Mucosa of descending colon (tissue), 3 donors: ENCODE data around the gene PTRH2. TPM values are rescaled to one million over a fixed set of nuclear protein-coding genes. Genes with fewer than 3 reads are reported as not detected.

ENCODE experiments used
- ATAC-seq: fragments of 200-7000 bp; cut with Tn5 transposase; one replicate; pipeline ENCODE4 v1.9.1; 2020; ENCODE audit warnings: mild to moderate bottlenecking, moderate library complexity
- DNase-seq, 3 donors: peaks; one replicate each; pipeline ENCODE4 v3.0.0-alpha.2; 2020
- H3K36me3 ChIP-seq: fragments of 200-600 bp; one replicate; pipeline ENCODE4 v1.8.0; 2021; ENCODE audit warnings: low read depth, mild to moderate bottlenecking
- H3K4me1 ChIP-seq: fragments of 200-600 bp; one replicate; pipeline ENCODE4 v1.8.0; 2021; ENCODE audit warnings: low read depth, mild to moderate bottlenecking
- H3K4me3 ChIP-seq: fragments of 200-600 bp; one replicate; pipeline ENCODE4 v1.8.0; 2021; ENCODE audit warnings: mild to moderate bottlenecking
- H3K9me3 ChIP-seq: fragments of 200-600 bp; one replicate; pipeline ENCODE4 v1.8.0; 2021; ENCODE audit warnings: mild to moderate bottlenecking
- CTCF ChIP-seq: fragments of 200-600 bp; IDR thresholded peaks from one replicate; pipeline ENCODE4 v1.8.0; 2022; ENCODE audit warnings: antibody characterized with exemption, mild to moderate bottlenecking
- intact Hi-C, 2 donors: fragments of 100-400 bp; cut with DNase I in 1 of 2; cut with micrococcal nuclease in 1 of 2; formaldehyde crosslinking; loops; one replicate each; pipeline versions ENCODE4 v1.11.0 to v1.11.1; 2022; cut with DNase I, micrococcal nuclease
- total RNA-seq, 3 donors: library from RNA; stranded (reverse); fragmentation: NEBNext Ultra II Directional in 2 of 3; extraction: Animal tissue kit (Norgen Biotek cat#: 25700) in 2 of 3; gene quantifications; one replicate each; pipeline versions ENCODE4 v1.2.1 to v1.2.4, GENCODE V29; 2021 to 2023
- donor health status: DM: no; HTN: no; CAD: no; lungs with moderate emphysema.
- donor health status: DM: no; HTN: no; CAD: no.
- donor health status: DM: no; HTN: yes; CAD: no.

Gene PTRH2
- total RNA-seq, 3 donors from 2014 or later, result 17.0 to 20.4 (median 20.2) TPM

DNA sequence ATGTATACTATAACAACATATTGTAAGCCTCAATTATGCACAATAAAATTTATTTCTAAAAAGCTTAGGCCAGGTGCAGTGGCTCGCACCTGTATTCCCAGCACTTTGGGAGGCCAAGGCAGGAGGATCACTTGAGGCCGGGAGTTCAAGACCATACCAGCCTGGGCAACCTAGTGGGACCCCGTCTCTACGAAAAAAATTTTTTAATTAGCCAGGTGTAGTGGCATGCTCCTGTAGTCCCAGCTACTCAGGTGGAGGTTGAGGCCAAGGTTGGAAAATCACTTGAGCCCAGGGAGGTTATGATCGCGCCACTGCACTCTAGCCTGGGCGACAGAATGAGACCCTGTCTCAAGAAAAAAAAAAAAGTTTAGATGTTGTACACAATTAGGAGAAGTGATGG is 45.7 kb upstream of the PTRH2 start:
- intact Hi-C loops, result loop anchor here in 1 of 2 donors (2.0 kb wide), 1 partner anchor 106 kb away; no protein-coding TSS in a partner anchor
- ATAC-seq (no peak), DNase-seq (no peak)
- no peak for TF ChIP-seq CTCF
- no peak overlapping the region for H3K4me3 ChIP-seq
- no peaks in the 10 kb centered on the region for H3K36me3 ChIP-seq
- peaks cover 11% of the 10 kb centered on the region for H3K4me1 ChIP-seq
- no peaks in the 10 kb centered on the region for H3K9me3 ChIP-seq

DNA sequence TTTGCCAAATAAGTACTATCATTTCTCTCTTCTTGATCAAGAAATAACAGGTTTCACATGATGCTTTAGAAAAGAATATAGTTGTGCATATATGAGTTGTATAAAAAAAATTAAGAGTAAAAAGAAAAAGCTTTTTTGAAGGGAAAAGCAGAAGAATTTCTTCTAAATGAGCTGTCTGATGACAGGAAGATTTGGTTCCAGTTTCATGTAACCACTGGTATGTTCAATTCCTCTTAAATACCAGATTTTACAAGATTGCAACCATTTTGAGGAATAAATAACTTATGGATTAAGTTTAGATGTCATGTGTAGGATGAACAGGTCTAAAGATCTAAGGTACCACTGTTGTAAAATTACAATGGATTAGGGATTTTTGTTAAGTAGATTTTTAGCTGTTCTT is 45.2 kb upstream of the PTRH2 start:
- DNase-seq (no peak), ATAC-seq (no peak)
- Histone ChIP-seq H3K36me3 (no peaks in the 10 kb centered on the region), H3K4me1 (peaks cover 11% of the 10 kb centered on the region), H3K9me3 (no peaks in the 10 kb centered on the region), H3K4me3 (no peak overlapping the region)
- intact Hi-C loops, result loop anchor here in 1 of 2 donors (2.0 kb wide), 1 partner anchor 106 kb away; no protein-coding TSS in a partner anchor
- TF ChIP-seq CTCF, result no peak

DNA sequence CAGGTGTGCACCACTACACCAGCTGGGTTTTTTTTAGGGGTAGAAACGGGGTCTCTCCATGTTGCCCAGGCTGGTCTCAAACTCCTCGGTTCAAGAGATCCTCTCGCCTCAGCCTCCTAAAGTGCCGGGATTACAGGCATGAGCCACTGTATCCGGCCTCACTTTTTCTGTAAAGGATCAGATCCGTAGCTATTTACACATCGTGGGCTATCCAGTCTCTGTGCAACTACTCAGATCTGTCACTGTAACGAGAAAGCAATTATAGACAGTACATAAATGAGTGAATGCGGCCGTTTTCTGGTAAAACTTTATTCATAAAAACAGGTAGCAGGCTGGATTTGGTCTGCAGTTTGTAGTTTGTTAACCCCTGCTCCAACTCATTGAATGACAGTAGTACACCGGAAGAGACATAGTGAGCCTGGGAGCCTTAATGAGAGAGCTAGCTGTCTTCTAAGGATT is 44.8 kb upstream of the PTRH2 start:
- Histone ChIP-seq H3K4me3 (no peak overlapping the region), H3K9me3 (no peaks in the 10 kb centered on the region), H3K4me1 (peaks cover 11% of the 10 kb centered on the region), H3K36me3 (no peaks in the 10 kb centered on the region)
- no peak for DNase-seq
- no peak for ATAC-seq
- no peak for TF ChIP-seq CTCF
- intact Hi-C loops, result loop anchor here in 1 of 2 donors (2.0 kb wide), 1 partner anchor 107 kb away; no protein-coding TSS in a partner anchor

- peaks cover 4% of the 10 kb centered on the region for H3K4me1 ChIP-seq
- no peak for DNase-seq
- H3K4me3 ChIP-seq, result no peak overlapping the region
- ATAC-seq, result no peak
- no peaks in the 10 kb centered on the region for H3K9me3 ChIP-seq
- intact Hi-C loops, result no loop called here
- TF ChIP-seq CTCF, result no peak
- H3K36me3 ChIP-seq, result no peaks in the 10 kb centered on the region
Observed at GRCh38 chr17:59748591-59748990, 41.4 kb upstream of the PTRH2 start.

- intact Hi-C loops, result no loop called here
- no peaks in the 10 kb centered on the region for H3K4me1 ChIP-seq
- ATAC-seq (peak; percentile 66), DNase-seq (no peak)
- H3K9me3 ChIP-seq, result no peaks in the 10 kb centered on the region
- no peak overlapping the region for H3K4me3 ChIP-seq
- TF ChIP-seq CTCF, result peak; percentile 14
- no peaks in the 10 kb centered on the region for H3K36me3 ChIP-seq
Observed at GRCh38 chr17:59746849-59747445, 39.7 kb upstream of the PTRH2 start.

DNA sequence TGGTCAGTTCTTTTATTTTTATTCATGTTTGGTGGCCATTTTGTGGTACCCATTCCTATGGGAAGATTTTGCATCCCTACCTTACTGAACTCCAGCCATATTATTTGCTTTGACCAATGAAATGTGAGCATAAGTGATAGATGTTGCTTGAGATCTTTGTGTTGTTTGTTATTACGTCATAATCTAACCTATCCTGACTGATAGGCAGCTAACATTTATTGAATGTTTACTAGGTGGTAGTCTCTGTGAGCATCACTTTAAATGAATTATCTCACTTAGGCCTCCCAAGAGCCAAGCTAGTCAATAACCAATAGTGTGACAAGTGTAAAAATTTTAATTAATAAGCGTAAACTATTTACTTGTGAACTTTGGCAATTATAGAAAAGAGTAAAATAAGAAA is 37.8 kb upstream of the PTRH2 start:
- H3K36me3 ChIP-seq, result no peaks in the 10 kb centered on the region
- H3K4me1 ChIP-seq, result no peaks in the 10 kb centered on the region
- DNase-seq (no peak), ATAC-seq (no peak)
- intact Hi-C loops, result no loop called here
- no peak overlapping the region for H3K4me3 ChIP-seq
- no peak for TF ChIP-seq CTCF
- no peaks in the 10 kb centered on the region for H3K9me3 ChIP-seq
